Upper lobe of right lung (tissue), 1 donor: ENCODE results near the gene LDLRAD3. TPM values are rescaled to one million over a fixed set of nuclear protein-coding genes. Genes with fewer than 3 reads are reported as not detected.

Experiments
- ATAC-seq: fragments of 200-7000 bp; cut with Tn5 transposase; one replicate; pipeline ENCODE4 v1.9.1; 2020; ENCODE audit warnings: mild to moderate bottlenecking, moderate library complexity
- DNase-seq: peaks from one replicate; pipeline ENCODE4 v3.0.0-alpha.2; 2020
- H3K27ac ChIP-seq: fragments of 200-600 bp; one replicate; pipeline ENCODE4 v1.8.0; 2022
- H3K27me3 ChIP-seq: fragments of 200-600 bp; one replicate; pipeline ENCODE4 v1.8.0; 2022; ENCODE audit warnings: mild to moderate bottlenecking
- H3K36me3 ChIP-seq: fragments of 200-600 bp; one replicate; pipeline ENCODE4 v1.8.0; 2022
- H3K4me1 ChIP-seq: fragments of 200-600 bp; one replicate; pipeline ENCODE4 v1.8.0; 2022
- H3K4me3 ChIP-seq: fragments of 200-600 bp; one replicate; pipeline ENCODE4 v1.8.0; 2022; ENCODE audit warnings: mild to moderate bottlenecking
- H3K9me3 ChIP-seq: fragments of 200-600 bp; one replicate; pipeline ENCODE4 v1.8.0; 2022
- CTCF ChIP-seq: fragments of 200-600 bp; IDR thresholded peaks from one replicate; pipeline ENCODE4 v1.8.0; 2022; ENCODE audit warnings: antibody characterized with exemption
- intact Hi-C: fragments of 100-400 bp; cut with DNase I; formaldehyde crosslinking; loops from one replicate; pipeline ENCODE4 v1.11.0; 2022
- total RNA-seq: library from RNA; stranded (reverse); fragmentation: NEBNext Ultra II Directional; extraction: Animal tissue kit (Norgen Biotek cat#: 25700); gene quantifications from one replicate; pipeline ENCODE4 v1.2.1, GENCODE V29; 2021
- donor health status: DM: no; HTN: yes; CAD: no; lungs with severe emphysema.

Gene LDLRAD3
- total RNA-seq, 1 donor from 2014 or later = 7.9 TPM

- H3K27me3 ChIP-seq = no peaks in the 10 kb centered on the region
- no peaks in the 10 kb centered on the region for H3K36me3 ChIP-seq
- ATAC-seq (no peak), DNase-seq (no peak)
- no peaks in the 10 kb centered on the region for H3K9me3 ChIP-seq
- no peak overlapping the region for H3K27ac ChIP-seq
- intact Hi-C loops = no loop called here
- H3K4me3 ChIP-seq = no peak overlapping the region
- TF ChIP-seq CTCF = no peak
- H3K4me1 ChIP-seq = no peaks in the 10 kb centered on the region
Measured at GRCh38 chr11:35986947-35987346, 43.1 kb downstream of the LDLRAD3 start.

GRCh38 chr11:35990170-35990569, 46.3 kb downstream of the LDLRAD3 start:
- no peaks in the 10 kb centered on the region for H3K4me1 ChIP-seq
- H3K4me3 ChIP-seq = no peak overlapping the region
- DNase-seq = no peak
- ATAC-seq = no peak
- TF ChIP-seq CTCF = no peak
- H3K9me3 ChIP-seq = no peaks in the 10 kb centered on the region
- no peak overlapping the region for H3K27ac ChIP-seq
- no peaks in the 10 kb centered on the region for H3K36me3 ChIP-seq
- no peaks in the 10 kb centered on the region for H3K27me3 ChIP-seq
- intact Hi-C loops = no loop called here

GRCh38 chr11:35990816-35991215, 47.0 kb downstream of the LDLRAD3 start:
- H3K4me3 ChIP-seq = no peak overlapping the region
- DNase-seq = no peak
- ATAC-seq = no peak
- H3K27ac ChIP-seq = no peak overlapping the region
- TF ChIP-seq CTCF = no peak
- H3K4me1 ChIP-seq = no peaks in the 10 kb centered on the region
- intact Hi-C loops = no loop called here
- no peaks in the 10 kb centered on the region for H3K9me3 ChIP-seq
- H3K36me3 ChIP-seq = no peaks in the 10 kb centered on the region
- H3K27me3 ChIP-seq = no peaks in the 10 kb centered on the region

GRCh38 chr11:35992548-35992947, 48.7 kb downstream of the LDLRAD3 start:
- H3K9me3 ChIP-seq = no peaks in the 10 kb centered on the region
- no peaks in the 10 kb centered on the region for H3K4me1 ChIP-seq
- intact Hi-C loops = no loop called here
- no peak overlapping the region for H3K4me3 ChIP-seq
- no peak overlapping the region for H3K27ac ChIP-seq
- TF ChIP-seq CTCF = no peak
- no peak for ATAC-seq
- no peaks in the 10 kb centered on the region for H3K36me3 ChIP-seq
- H3K27me3 ChIP-seq = no peaks in the 10 kb centered on the region
- DNase-seq = no peak

GRCh38 chr11:35994421-35994820, 50.6 kb downstream of the LDLRAD3 start:
- no peak overlapping the region for H3K4me3 ChIP-seq
- no peaks in the 10 kb centered on the region for H3K27me3 ChIP-seq
- no peaks in the 10 kb centered on the region for H3K4me1 ChIP-seq
- TF ChIP-seq CTCF = no peak
- no peaks in the 10 kb centered on the region for H3K9me3 ChIP-seq
- H3K27ac ChIP-seq = no peak overlapping the region
- intact Hi-C loops = no loop called here
- no peaks in the 10 kb centered on the region for H3K36me3 ChIP-seq
- no peak for ATAC-seq
- DNase-seq = no peak

- Histone ChIP-seq H3K9me3 (no peaks in the 10 kb centered on the region), H3K36me3 (no peaks in the 10 kb centered on the region), H3K4me1 (no peaks in the 10 kb centered on the region), H3K27ac (no peak overlapping the region), H3K4me3 (no peak overlapping the region), H3K27me3 (no peaks in the 10 kb centered on the region)
- intact Hi-C loops = no loop called here
- no peak for ATAC-seq
- TF ChIP-seq CTCF = no peak
- DNase-seq = no peak
Measured at GRCh38 chr11:35995681-35996271, 51.9 kb downstream of the LDLRAD3 start.
